Measurements from ENCODE around the gene S100Z. TPM values are rescaled to one million over a fixed set of nuclear protein-coding genes. Genes with fewer than 3 reads are reported as not detected.
"Not testable (repeated sequence)": the region's sequence is repeated elsewhere in the genome, so short reads cannot be mapped to it uniquely, and the experiment has no call there.

The S100Z gene
- total RNA-seq, 1 experiment from 2014 or later, result not detected

DNA sequence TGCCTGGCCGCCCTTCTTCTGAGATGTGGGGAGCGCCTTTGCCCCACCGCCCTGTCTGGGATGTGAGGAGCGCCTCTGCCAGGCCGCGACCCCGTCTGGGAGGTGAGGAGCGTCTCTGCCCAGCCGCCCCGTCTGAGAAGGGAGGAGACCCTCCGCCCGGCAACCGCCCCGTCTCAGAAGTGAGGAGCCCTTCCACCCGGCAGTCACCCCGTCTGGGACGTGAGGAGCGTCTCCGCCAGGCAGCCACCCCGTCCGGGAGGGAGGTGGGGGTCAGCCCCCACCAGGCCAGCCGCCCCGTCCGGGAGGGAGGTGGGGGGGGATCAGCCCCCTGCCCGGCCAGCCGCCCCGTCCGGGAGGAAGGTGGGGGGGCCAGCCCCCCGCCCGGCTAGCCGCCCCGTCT, 37.6 kb upstream of the S100Z start:
- Mint-ChIP-seq H3K27me3 (ENCODE audit: low read depth) (peaks cover 12% of the 10 kb centered on the region; the same call in 1 of the 2 replicates), H3K4me1 (peaks cover 32% of the 10 kb centered on the region), H3K9me3 (peaks cover 12% of the 10 kb centered on the region), H3K36me3 (peaks cover 21% of the 10 kb centered on the region)
- DNase-seq (ENCODE audit: low spot score); H3K27ac Mint-ChIP-seq; ATAC-seq; H3K4me3 Mint-ChIP-seq; CTCF ChIA-PET; POLR2A ChIA-PET: not testable (repeated sequence)

- H3K4me3 Mint-ChIP-seq, result no peak overlapping the region
- peaks cover 20% of the 10 kb centered on the region; the same call in 1 of the 2 replicates for H3K27me3 Mint-ChIP-seq (ENCODE audit: low read depth)
- DNase-seq (ENCODE audit: low spot score) (no peak), ATAC-seq (no peak)
- CTCF ChIA-PET, result interaction anchor here (1.0 kb wide), 1 partner anchor 39 kb away, joined by 3 read pairs; no protein-coding TSS in a partner anchor
- H3K27ac Mint-ChIP-seq, result no peak overlapping the region
- TF ChIP-seq EMX1 (CRISPR knock-in tag; IDR thresholded peaks at IDR 0.05) (no peak), TP53 (CRISPR knock-in tag; IDR thresholded peaks at IDR 0.05) (no peak), ZNF317 (CRISPR knock-in tag; IDR thresholded peaks at IDR 0.05; ENCODE audit: borderline replicate concordance, low read depth) (no peak), PRDM15 (CRISPR knock-in tag; IDR thresholded peaks at IDR 0.05) (no peak), SMAD4 (CRISPR knock-in tag; IDR thresholded peaks at IDR 0.05) (no peak), NFE2L1 (CRISPR knock-in tag; IDR thresholded peaks at IDR 0.05) (no peak), CREM (CRISPR knock-in tag; IDR thresholded peaks at IDR 0.05) (no peak), ZNF671 (CRISPR knock-in tag; IDR thresholded peaks at IDR 0.05) (no peak), ZNF121 (CRISPR knock-in tag; IDR thresholded peaks at IDR 0.05) (no peak), USF1 (CRISPR knock-in tag; IDR thresholded peaks at IDR 0.05) (no peak), ERG (CRISPR knock-in tag; IDR thresholded peaks at IDR 0.05) (no peak)
- TF ChIP-seq, protein P1, sequence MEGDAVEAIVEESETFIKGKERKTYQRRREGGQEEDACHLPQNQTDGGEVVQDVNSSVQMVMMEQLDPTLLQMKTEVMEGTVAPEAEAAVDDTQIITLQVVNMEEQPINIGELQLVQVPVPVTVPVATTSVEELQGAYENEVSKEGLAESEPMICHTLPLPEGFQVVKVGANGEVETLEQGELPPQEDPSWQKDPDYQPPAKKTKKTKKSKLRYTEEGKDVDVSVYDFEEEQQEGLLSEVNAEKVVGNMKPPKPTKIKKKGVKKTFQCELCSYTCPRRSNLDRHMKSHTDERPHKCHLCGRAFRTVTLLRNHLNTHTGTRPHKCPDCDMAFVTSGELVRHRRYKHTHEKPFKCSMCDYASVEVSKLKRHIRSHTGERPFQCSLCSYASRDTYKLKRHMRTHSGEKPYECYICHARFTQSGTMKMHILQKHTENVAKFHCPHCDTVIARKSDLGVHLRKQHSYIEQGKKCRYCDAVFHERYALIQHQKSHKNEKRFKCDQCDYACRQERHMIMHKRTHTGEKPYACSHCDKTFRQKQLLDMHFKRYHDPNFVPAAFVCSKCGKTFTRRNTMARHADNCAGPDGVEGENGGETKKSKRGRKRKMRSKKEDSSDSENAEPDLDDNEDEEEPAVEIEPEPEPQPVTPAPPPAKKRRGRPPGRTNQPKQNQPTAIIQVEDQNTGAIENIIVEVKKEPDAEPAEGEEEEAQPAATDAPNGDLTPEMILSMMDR (IDR thresholded peaks at IDR 0.05), result no peak
- TF ChIP-seq, protein P2, sequence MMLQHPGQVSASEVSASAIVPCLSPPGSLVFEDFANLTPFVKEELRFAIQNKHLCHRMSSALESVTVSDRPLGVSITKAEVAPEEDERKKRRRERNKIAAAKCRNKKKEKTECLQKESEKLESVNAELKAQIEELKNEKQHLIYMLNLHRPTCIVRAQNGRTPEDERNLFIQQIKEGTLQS (CRISPR knock-in tag; conservative IDR thresholded peaks at IDR 0.05), result no peak
- TF ChIP-seq, protein P3, sequence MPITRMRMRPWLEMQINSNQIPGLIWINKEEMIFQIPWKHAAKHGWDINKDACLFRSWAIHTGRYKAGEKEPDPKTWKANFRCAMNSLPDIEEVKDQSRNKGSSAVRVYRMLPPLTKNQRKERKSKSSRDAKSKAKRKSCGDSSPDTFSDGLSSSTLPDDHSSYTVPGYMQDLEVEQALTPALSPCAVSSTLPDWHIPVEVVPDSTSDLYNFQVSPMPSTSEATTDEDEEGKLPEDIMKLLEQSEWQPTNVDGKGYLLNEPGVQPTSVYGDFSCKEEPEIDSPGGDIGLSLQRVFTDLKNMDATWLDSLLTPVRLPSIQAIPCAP (CRISPR knock-in tag; IDR thresholded peaks at IDR 0.05), result no peak
- TF ChIP-seq, protein P4, sequence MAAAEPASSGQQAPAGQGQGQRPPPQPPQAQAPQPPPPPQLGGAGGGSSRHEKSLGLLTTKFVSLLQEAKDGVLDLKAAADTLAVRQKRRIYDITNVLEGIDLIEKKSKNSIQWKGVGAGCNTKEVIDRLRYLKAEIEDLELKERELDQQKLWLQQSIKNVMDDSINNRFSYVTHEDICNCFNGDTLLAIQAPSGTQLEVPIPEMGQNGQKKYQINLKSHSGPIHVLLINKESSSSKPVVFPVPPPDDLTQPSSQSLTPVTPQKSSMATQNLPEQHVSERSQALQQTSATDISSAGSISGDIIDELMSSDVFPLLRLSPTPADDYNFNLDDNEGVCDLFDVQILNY (CRISPR knock-in tag; IDR thresholded peaks at IDR 0.05), result no peak
- POLR2A ChIA-PET, result no interaction called here
- H3K9me3 Mint-ChIP-seq, result peaks cover 12% of the 10 kb centered on the region
- peaks cover 23% of the 10 kb centered on the region for H3K4me1 Mint-ChIP-seq
- peaks cover 21% of the 10 kb centered on the region for H3K36me3 Mint-ChIP-seq
Measured at GRCh38 chr5:76813982-76814562, 35.7 kb upstream of the S100Z start.
